ENCODE results near the gene TRIM66. TPM values are rescaled to one million over a fixed set of nuclear protein-coding genes. Genes with fewer than 3 reads are reported as not detected.

TRIM66 gene
- total and polyA plus RNA-seq, 2 experiments from 2014 or later, result 1.5 TPM

GRCh38 chr11:8652140-8652539 is 30.3 kb downstream of the TRIM66 start:
- no peak for TF ChIP-seq EZH2phosphoT487 (IDR thresholded peaks at IDR 0.05; ENCODE audit: insufficient read depth, low read depth)
- TF ChIP-seq EZH2 (IDR thresholded peaks at IDR 0.05; ENCODE audit: insufficient read depth, poor library complexity, severe bottlenecking), result no peak
- H3K4me3 ChIP-seq, result no peak overlapping the region
- no peaks in the 10 kb centered on the region for H3K9me3 ChIP-seq (ENCODE audit: low read depth)
- WGBS, 2 experiments (ENCODE audit: low coverage in 1 of 2, low lambda C conversion rate in 2 of 2, missing lambda C conversion rate in 2 of 2), result 16 to 18% methylated on average over 3 of the region's 3 CpGs
- 0 out of 2 replicates have a peak, but pooled peaks cover 3% of the 10 kb centered on the region for H3K36me3 ChIP-seq (ENCODE audit: low read depth)
- no peaks in the 10 kb centered on the region for H3K79me2 ChIP-seq (ENCODE audit: insufficient read depth)
- H3K4me1 ChIP-seq (ENCODE audit: insufficient read depth), result peaks cover 37% of the 10 kb centered on the region
- in situ Hi-C loops (cut with MboI), result no loop called here
- no peaks in the 10 kb centered on the region for H3K9me2 ChIP-seq (ENCODE audit: insufficient read depth)
- H3K4me2 ChIP-seq (ENCODE audit: unreplicated experiment), result peak overlapping the region; percentile 15
- no peaks in the 10 kb centered on the region for H3K27me3 ChIP-seq (replicated peaks; ENCODE audit: insufficient read depth)
- peaks cover 34% of the 10 kb centered on the region for H3F3A ChIP-seq (ENCODE audit: insufficient read depth)
- H4K20me1 ChIP-seq (ENCODE audit: insufficient read depth), result no peaks in the 10 kb centered on the region
- peak; percentile 97 for DNase-seq
- H2AFZ ChIP-seq, result no peak overlapping the region
- H3K9ac ChIP-seq, result peak overlapping the region; percentile 31; the same call in 1 of the 2 replicates
- H3K27ac ChIP-seq, result peak overlapping the region; percentile 60

- no peak overlapping the region for H3K9ac ChIP-seq
- H3K4me3 ChIP-seq, result no peak overlapping the region
- H3K4me2 ChIP-seq (ENCODE audit: unreplicated experiment), result peak overlapping the region; percentile 57
- no peaks in the 10 kb centered on the region for H3K27me3 ChIP-seq (replicated peaks; ENCODE audit: insufficient read depth)
- H2AFZ ChIP-seq, result no peak overlapping the region
- peak; percentile 80 for DNase-seq
- H3F3A ChIP-seq (ENCODE audit: insufficient read depth), result peaks cover 34% of the 10 kb centered on the region
- H3K9me2 ChIP-seq (ENCODE audit: insufficient read depth), result no peaks in the 10 kb centered on the region
- TF ChIP-seq EZH2phosphoT487 (IDR thresholded peaks at IDR 0.05; ENCODE audit: insufficient read depth, low read depth), result no peak
- no peak for TF ChIP-seq EZH2 (IDR thresholded peaks at IDR 0.05; ENCODE audit: insufficient read depth, poor library complexity, severe bottlenecking)
- peak overlapping the region; percentile 37; the same call in 1 of the 2 replicates for H3K27ac ChIP-seq
- peaks cover 11% of the 10 kb centered on the region for H3K36me3 ChIP-seq (ENCODE audit: low read depth)
- H3K79me2 ChIP-seq (ENCODE audit: insufficient read depth), result no peaks in the 10 kb centered on the region
- 65 to 68% methylated on average over 2 of the region's 2 CpGs for WGBS, 2 experiments (ENCODE audit: low coverage in 1 of 2, low lambda C conversion rate in 2 of 2, missing lambda C conversion rate in 2 of 2)
- H3K4me1 ChIP-seq (ENCODE audit: insufficient read depth), result peaks cover 37% of the 10 kb centered on the region
- in situ Hi-C loops (cut with MboI), result no loop called here
- H4K20me1 ChIP-seq (ENCODE audit: insufficient read depth), result no peaks in the 10 kb centered on the region
- no peaks in the 10 kb centered on the region for H3K9me3 ChIP-seq (ENCODE audit: low read depth)
These were observed 32.0 kb downstream of the TRIM66 start for GRCh38 chr11:8650401-8650990.

GRCh38 chr11:8649361-8649760 is 33.1 kb downstream of the TRIM66 start:
- DNase-seq, result peak; percentile 87
- Histone ChIP-seq H3K36me3 (ENCODE audit: low read depth) (peaks cover 15% of the 10 kb centered on the region), H3K9ac (no peak overlapping the region), H4K20me1 (ENCODE audit: insufficient read depth) (no peaks in the 10 kb centered on the region), H3K27ac (peak overlapping the region; percentile 37), H3K9me2 (ENCODE audit: insufficient read depth) (no peaks in the 10 kb centered on the region), H3F3A (ENCODE audit: insufficient read depth) (peaks cover 34% of the 10 kb centered on the region), H3K4me3 (0 out of 2 replicates have a peak overlapping the region, but pooled peaks have one; percentile 17), H2AFZ (0 out of 2 replicates have a peak overlapping the region, but pooled peaks have one; percentile 32), H3K27me3 (replicated peaks; ENCODE audit: insufficient read depth) (no peaks in the 10 kb centered on the region), H3K4me2 (ENCODE audit: unreplicated experiment) (peak overlapping the region; percentile 57), H3K9me3 (ENCODE audit: low read depth) (no peaks in the 10 kb centered on the region), H3K4me1 (ENCODE audit: insufficient read depth) (peaks cover 37% of the 10 kb centered on the region), H3K79me2 (ENCODE audit: insufficient read depth) (no peaks in the 10 kb centered on the region)
- TF ChIP-seq EZH2 (IDR thresholded peaks at IDR 0.05; ENCODE audit: insufficient read depth, poor library complexity, severe bottlenecking) (no peak), EZH2phosphoT487 (IDR thresholded peaks at IDR 0.05; ENCODE audit: insufficient read depth, low read depth) (no peak)
- in situ Hi-C loops (cut with MboI), result no loop called here
- 5 to 6% methylated on average over 2 of the region's 2 CpGs for WGBS, 2 experiments (ENCODE audit: low coverage in 1 of 2, low lambda C conversion rate in 2 of 2, missing lambda C conversion rate in 2 of 2)

GRCh38 chr11:8646873-8647272 is 35.6 kb downstream of the TRIM66 start:
- H3K79me2 ChIP-seq (ENCODE audit: insufficient read depth), result no peaks in the 10 kb centered on the region
- no peaks in the 10 kb centered on the region for H4K20me1 ChIP-seq (ENCODE audit: insufficient read depth)
- H3K9me2 ChIP-seq (ENCODE audit: insufficient read depth), result no peaks in the 10 kb centered on the region
- H3K36me3 ChIP-seq (ENCODE audit: low read depth), result peaks cover 15% of the 10 kb centered on the region
- H3K9me3 ChIP-seq (ENCODE audit: low read depth), result no peaks in the 10 kb centered on the region
- H3K4me2 ChIP-seq (ENCODE audit: unreplicated experiment), result no peak overlapping the region
- no peak overlapping the region for H3K27ac ChIP-seq
- in situ Hi-C loops (cut with MboI), result no loop called here
- DNase-seq, result no peak
- H2AFZ ChIP-seq, result no peak overlapping the region
- peaks cover 28% of the 10 kb centered on the region for H3K4me1 ChIP-seq (ENCODE audit: insufficient read depth)
- TF ChIP-seq EZH2phosphoT487 (IDR thresholded peaks at IDR 0.05; ENCODE audit: insufficient read depth, low read depth) (no peak), EZH2 (IDR thresholded peaks at IDR 0.05; ENCODE audit: insufficient read depth, poor library complexity, severe bottlenecking) (no peak)
- WGBS, 2 experiments (ENCODE audit: low coverage in 1 of 2, low lambda C conversion rate in 2 of 2, missing lambda C conversion rate in 2 of 2), result 78 to 82% methylated on average over 4 of the region's 4 CpGs
- peaks cover 21% of the 10 kb centered on the region for H3F3A ChIP-seq (ENCODE audit: insufficient read depth)
- H3K9ac ChIP-seq, result no peak overlapping the region
- H3K4me3 ChIP-seq, result no peak overlapping the region
- no peaks in the 10 kb centered on the region for H3K27me3 ChIP-seq (replicated peaks; ENCODE audit: insufficient read depth)
